Effector memory CD8-positive, alpha-beta T cell (primary cell): Measurements from ENCODE around the gene MAD2L2.
"Not testable (repeated sequence)": the region's sequence is repeated elsewhere in the genome, so short reads cannot be mapped to it uniquely, and the experiment has no call there.

Source experiments
- ATAC-seq: fragments of 150-1000 bp; cut with Tn5 transposase; replicated peaks from 2 replicates; pipeline ENCODE4 v1.10.0; 2021; ENCODE audit warnings: mild to moderate bottlenecking, moderate library complexity
- DNase-seq, 3 experiments: peaks; one replicate each; pipeline ENCODE4 v3.0.0; 2021
- H3K27ac Mint-ChIP-seq, 2 donors: one replicate each; pipeline ENCODE4 v1.8.0; 2022; ENCODE audit warnings: mild to moderate bottlenecking in 2 of 2, mixed read lengths in 2 of 2, moderate library complexity in 2 of 2
- H3K27me3 Mint-ChIP-seq, 2 donors: one replicate each; pipeline ENCODE4 v1.8.0; 2022; ENCODE audit warnings: mixed read lengths in 2 of 2
- H3K36me3 Mint-ChIP-seq: one replicate; pipeline ENCODE4 v1.8.0; 2022; ENCODE audit warnings: mild to moderate bottlenecking, moderate library complexity, mixed read lengths; ENCODE audit not compliant: insufficient read depth
- H3K4me1 Mint-ChIP-seq, 2 donors: one replicate each; pipeline ENCODE4 v1.8.0; 2022; ENCODE audit warnings: low read depth in 2 of 2, mixed read lengths in 2 of 2
- H3K4me3 Mint-ChIP-seq, 2 donors: one replicate each; pipeline ENCODE4 v1.8.0; 2022; ENCODE audit warnings: mild to moderate bottlenecking in 2 of 2, mixed read lengths in 2 of 2, moderate library complexity in 2 of 2
- H3K9me3 Mint-ChIP-seq, 2 donors: one replicate each; pipeline ENCODE4 v1.8.0; 2022; ENCODE audit warnings: mixed read lengths in 2 of 2

MAD2L2 gene

DNA sequence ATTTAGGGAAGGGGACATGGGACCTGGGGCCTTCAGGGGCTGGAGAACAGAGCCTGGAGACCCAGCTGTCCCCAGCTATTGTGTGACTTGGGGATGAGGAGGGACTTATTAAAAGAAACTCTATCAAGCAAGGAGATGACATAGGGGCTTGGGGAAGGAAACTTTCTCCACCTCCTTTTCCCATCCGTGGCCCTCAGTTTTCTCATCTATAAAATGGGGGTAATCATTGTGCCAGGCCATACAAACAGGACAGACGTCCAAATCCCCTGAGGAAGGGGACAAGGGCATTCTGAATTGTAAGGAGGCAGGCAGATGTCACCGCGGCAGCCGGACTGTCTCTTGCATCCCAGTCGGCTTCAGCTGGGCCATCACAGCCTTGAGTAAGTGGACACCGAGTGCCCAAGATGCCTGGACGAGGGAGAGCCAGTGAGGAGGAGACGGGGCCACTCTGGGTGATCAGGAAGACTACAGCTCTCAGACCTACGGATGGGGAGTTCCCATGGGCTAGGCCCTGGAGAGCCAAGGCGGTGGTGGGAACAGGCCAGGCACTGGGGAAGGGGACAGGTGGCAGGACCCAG lies 28.7 kb downstream of the MAD2L2 start:
- no peak for DNase-seq
- Mint-ChIP-seq H3K27ac (no peak overlapping the region), H3K9me3 (no peaks in the 10 kb centered on the region), H3K36me3 (peaks cover 17% of the 10 kb centered on the region), H3K4me1 (peaks cover 20 to 22% of the 10 kb centered on the region in 2 donors), H3K4me3 (peak overlapping the region in 1 of 2 donors; percentile 84), H3K27me3 (no peaks in the 10 kb centered on the region)
- ATAC-seq = no peak

DNA sequence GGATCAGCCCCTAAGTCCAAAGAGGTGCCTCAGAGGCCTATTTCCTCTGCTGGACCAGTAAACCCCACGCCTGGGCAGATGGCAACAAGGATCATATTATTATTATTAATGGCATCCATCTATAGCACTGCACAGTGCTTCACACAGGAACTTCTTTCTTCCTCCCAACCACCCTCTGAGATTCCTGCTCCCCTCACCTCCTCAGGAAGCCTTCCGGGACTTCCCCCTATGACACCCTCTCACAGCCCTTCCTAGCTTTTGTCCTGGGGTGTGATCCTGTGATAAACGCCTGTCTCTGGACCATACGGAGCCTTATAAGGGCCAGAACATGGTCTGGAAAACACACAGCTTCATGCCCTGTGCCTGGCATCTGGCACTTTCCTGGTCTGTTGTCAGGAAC lies 29.9 kb downstream of the MAD2L2 start:
- Mint-ChIP-seq H3K27ac (peak overlapping the region; percentile 84 to 88), H3K4me3 (peak overlapping the region; percentile 84 to 85), H3K36me3 (peaks cover 8% of the 10 kb centered on the region), H3K4me1 (peaks cover 20 to 22% of the 10 kb centered on the region in 2 donors), H3K9me3 (no peaks in the 10 kb centered on the region), H3K27me3 (no peaks in the 10 kb centered on the region)
- ATAC-seq (no peak), DNase-seq (no peak)

GRCh38 chr1:11650331-11650991 lies 30.5 kb downstream of the MAD2L2 start:
- Mint-ChIP-seq H3K9me3 (no peaks in the 10 kb centered on the region), H3K4me3 (peak overlapping the region; percentile 84 to 85), H3K27ac (peak overlapping the region; percentile 84 to 88), H3K36me3 (peaks cover 8% of the 10 kb centered on the region), H3K27me3 (no peaks in the 10 kb centered on the region), H3K4me1 (peaks cover 19% of the 10 kb centered on the region in 2 donors)
- peak; percentile 89 for ATAC-seq
- peak; percentile 83 to 85 (median 85) for DNase-seq

- Mint-ChIP-seq H3K9me3 (no peaks in the 10 kb centered on the region), H3K27ac (peak overlapping the region; percentile 84 to 88)
Measured at GRCh38 chr1:11649624-11650330, 31.2 kb downstream of the MAD2L2 start.

DNA sequence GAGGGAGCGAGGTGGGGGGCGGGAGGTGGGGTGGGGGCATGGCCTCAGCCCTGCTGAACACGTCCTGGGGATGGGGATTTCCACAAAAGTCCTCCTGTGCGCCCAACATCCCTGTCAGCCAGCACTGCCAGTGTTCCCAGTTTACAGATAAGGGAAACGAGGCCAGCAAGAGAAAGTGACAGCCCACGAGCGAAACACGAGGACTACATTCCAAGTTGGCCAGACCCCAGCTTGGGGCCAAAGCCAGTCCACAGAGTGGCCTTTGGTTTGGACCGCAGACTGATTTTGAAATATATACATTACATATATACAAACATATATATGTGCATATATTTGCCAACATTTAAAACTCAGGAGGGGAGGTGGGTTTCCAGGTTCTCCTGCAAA lies 31.7 kb downstream of the MAD2L2 start:
- H3K4me1 Mint-ChIP-seq = peaks cover 15 to 19% of the 10 kb centered on the region in 2 donors
- peak overlapping the region; percentile 84 to 85 for H3K4me3 Mint-ChIP-seq
- no peaks in the 10 kb centered on the region for H3K27me3 Mint-ChIP-seq
- no peak overlapping the region for H3K27ac Mint-ChIP-seq
- ATAC-seq = no peak
- H3K9me3 Mint-ChIP-seq = no peaks in the 10 kb centered on the region
- H3K36me3 Mint-ChIP-seq = peaks cover 8% of the 10 kb centered on the region
- no peak for DNase-seq

More at GRCh38 chr1:11649624-11650330, 31.2 kb downstream of the MAD2L2 start:
- peaks cover 8% of the 10 kb centered on the region for H3K36me3 Mint-ChIP-seq
- DNase-seq (no peak), ATAC-seq (no peak)
- H3K4me3 Mint-ChIP-seq = peak overlapping the region; percentile 84 to 85
- H3K27me3 Mint-ChIP-seq = no peaks in the 10 kb centered on the region
- H3K4me1 Mint-ChIP-seq = peaks cover 15 to 19% of the 10 kb centered on the region in 2 donors

- no peaks in the 10 kb centered on the region for H3K9me3 Mint-ChIP-seq
- ATAC-seq (peak; percentile 21), DNase-seq (peak in 2 of 3 experiments; percentile 32 to 35)
- peak overlapping the region in 1 of 2 donors; percentile 38 for H3K4me3 Mint-ChIP-seq
- peaks cover 15 to 19% of the 10 kb centered on the region in 2 donors for H3K4me1 Mint-ChIP-seq
- H3K27ac Mint-ChIP-seq = no peak overlapping the region
- peaks cover 8% of the 10 kb centered on the region for H3K36me3 Mint-ChIP-seq
- no peaks in the 10 kb centered on the region for H3K27me3 Mint-ChIP-seq
Measured at GRCh38 chr1:11648732-11649158, 32.2 kb downstream of the MAD2L2 start.

DNA sequence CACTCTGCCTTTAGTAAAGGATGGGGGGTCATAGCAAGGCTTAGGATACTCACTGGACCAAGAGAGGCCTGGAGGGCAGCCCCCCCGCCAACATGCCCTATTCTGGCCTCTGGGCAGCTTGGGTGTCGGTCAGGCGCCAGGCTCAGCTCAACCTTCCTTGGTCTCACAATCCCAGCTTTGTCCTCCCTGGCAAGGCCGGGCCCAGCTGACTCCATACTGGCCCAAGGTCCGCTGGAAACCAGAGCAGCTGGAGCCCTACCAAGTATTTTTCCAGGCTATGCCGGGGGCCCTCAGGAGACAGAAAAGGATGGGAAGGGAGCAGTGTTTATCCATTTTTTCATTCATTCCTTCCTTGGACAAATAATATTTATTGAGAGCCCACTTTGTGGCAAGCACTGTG lies 32.9 kb downstream of the MAD2L2 start:
- H3K27ac Mint-ChIP-seq = no peak overlapping the region
- H3K36me3 Mint-ChIP-seq = peaks cover 8% of the 10 kb centered on the region
- no peaks in the 10 kb centered on the region for H3K9me3 Mint-ChIP-seq
- no peaks in the 10 kb centered on the region for H3K27me3 Mint-ChIP-seq
- DNase-seq (no peak), ATAC-seq (no peak)
- H3K4me3 Mint-ChIP-seq = peak overlapping the region in 1 of 2 donors; percentile 38
- peaks cover 15 to 19% of the 10 kb centered on the region in 2 donors for H3K4me1 Mint-ChIP-seq

DNA sequence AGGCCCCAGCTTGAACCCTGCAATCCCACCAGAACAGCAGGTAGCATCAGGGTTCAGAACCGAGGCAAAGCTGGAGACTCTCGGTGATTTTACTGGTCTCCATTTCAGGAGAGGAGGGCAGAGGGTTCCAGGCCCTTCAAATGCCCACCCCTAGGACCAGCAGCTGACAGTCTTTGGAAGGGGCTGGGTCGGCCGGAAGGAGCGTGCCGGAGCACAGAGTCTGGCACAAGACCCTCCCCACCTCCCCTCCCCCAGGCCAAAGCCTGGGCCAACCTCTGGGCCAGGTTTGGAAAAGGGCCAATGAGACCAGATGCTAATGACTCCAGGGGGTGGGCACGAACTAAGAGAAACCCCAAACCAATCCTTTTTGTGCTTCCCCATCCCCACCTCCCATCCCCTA lies 33.6 kb downstream of the MAD2L2 start:
- Mint-ChIP-seq H3K4me1 (peaks cover 15 to 19% of the 10 kb centered on the region in 2 donors), H3K36me3 (peaks cover 8% of the 10 kb centered on the region), H3K9me3 (no peaks in the 10 kb centered on the region), H3K4me3 (no peak overlapping the region), H3K27me3 (no peaks in the 10 kb centered on the region), H3K27ac (no peak overlapping the region)
- no peak for ATAC-seq
- no peak for DNase-seq

- Mint-ChIP-seq H3K4me3 (no peak overlapping the region), H3K9me3 (no peaks in the 10 kb centered on the region), H3K27me3 (no peaks in the 10 kb centered on the region), H3K4me1 (peaks cover 14 to 17% of the 10 kb centered on the region in 2 donors), H3K36me3 (peaks cover 6% of the 10 kb centered on the region), H3K27ac (peak overlapping the region in 1 of 2 donors; percentile 75)
- ATAC-seq = no peak
- no peak for DNase-seq
Measured at GRCh38 chr1:11646317-11646716, 34.6 kb downstream of the MAD2L2 start.

DNA sequence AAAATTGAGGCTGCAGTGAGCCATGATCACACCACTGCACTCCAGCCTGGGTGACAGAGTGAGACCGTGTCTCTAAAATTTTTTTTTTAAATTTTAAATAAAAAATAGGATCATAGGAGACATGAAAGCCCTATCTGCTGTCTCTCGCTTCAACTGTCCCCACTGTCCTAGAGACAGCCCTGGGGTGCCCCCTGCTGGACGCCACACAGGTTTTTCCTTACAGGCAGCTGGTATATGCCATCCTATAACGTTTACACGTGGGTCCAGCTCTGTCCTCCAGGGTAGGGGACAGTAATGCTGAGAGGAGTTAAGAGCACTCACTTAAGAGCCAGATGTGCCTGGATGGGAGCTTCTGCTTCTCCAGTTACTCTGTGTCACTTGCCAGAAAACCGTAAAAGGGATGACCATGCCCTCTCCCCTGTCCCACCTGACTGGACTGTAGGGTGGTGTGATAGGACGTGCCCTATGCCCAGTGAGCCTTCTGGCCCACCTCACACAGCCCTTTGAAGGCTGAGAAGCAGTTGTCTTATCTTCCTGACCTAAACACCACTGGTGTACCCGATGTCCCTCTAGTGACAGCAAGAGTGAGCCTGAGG lies 35.2 kb downstream of the MAD2L2 start:
- Mint-ChIP-seq H3K9me3 (no peaks in the 10 kb centered on the region), H3K36me3 (peaks cover 5% of the 10 kb centered on the region), H3K4me1 (peaks cover 9 to 11% of the 10 kb centered on the region in 2 donors), H3K27me3 (no peaks in the 10 kb centered on the region), H3K27ac (peak overlapping the region in 1 of 2 donors; percentile 75), H3K4me3 (no peak overlapping the region)
- ATAC-seq (peak; percentile 36), DNase-seq (peak; percentile 70 to 75 (median 72))

- ATAC-seq = no peak
Measured at GRCh38 chr1:11645270-11645669, 35.7 kb downstream of the MAD2L2 start.

GRCh38 chr1:11643782-11644181 lies 37.2 kb downstream of the MAD2L2 start:
- no peak for DNase-seq
- no peak for ATAC-seq

More at GRCh38 chr1:11645270-11645669, 35.7 kb downstream of the MAD2L2 start:
- no peak overlapping the region for H3K4me3 Mint-ChIP-seq
- H3K4me1 Mint-ChIP-seq = peaks cover 7 to 8% of the 10 kb centered on the region in 2 donors
- DNase-seq = no peak
- no peaks in the 10 kb centered on the region for H3K9me3 Mint-ChIP-seq
- H3K27me3 Mint-ChIP-seq = no peaks in the 10 kb centered on the region
- no peak overlapping the region for H3K27ac Mint-ChIP-seq
- H3K36me3 Mint-ChIP-seq = peaks cover 5% of the 10 kb centered on the region

GRCh38 chr1:11642418-11643017 lies 38.4 kb downstream of the MAD2L2 start:
- H3K4me1 Mint-ChIP-seq, H3K9me3 Mint-ChIP-seq, H3K4me3 Mint-ChIP-seq, H3K36me3 Mint-ChIP-seq, H3K27ac Mint-ChIP-seq: not testable (repeated sequence)
- peaks cover 11 to 16% of the 10 kb centered on the region in 2 donors for H3K27me3 Mint-ChIP-seq
- DNase-seq = peak; percentile 67 to 74 (median 70)
- peak; percentile 80 for ATAC-seq

More at GRCh38 chr1:11643782-11644181, 37.2 kb downstream of the MAD2L2 start:
- Mint-ChIP-seq H3K4me1 (peaks cover 0 to 2% of the 10 kb centered on the region in 2 donors), H3K36me3 (peaks cover 5% of the 10 kb centered on the region), H3K4me3 (no peak overlapping the region), H3K9me3 (no peaks in the 10 kb centered on the region), H3K27ac (no peak overlapping the region), H3K27me3 (peaks cover 5% of the 10 kb centered on the region in 2 donors)
